Measurements from ENCODE around the gene LAMTOR2. TPM values are rescaled to one million over a fixed set of nuclear protein-coding genes. Genes with fewer than 3 reads are reported as not detected.
A peak's percentile ranks its signal among the peaks of the same experiment; 100 is the strongest.

The LAMTOR2 gene
- total RNA-seq, 1 experiment from 2014 or later, result 49.4 TPM

- intact Hi-C loops (cut with micrococcal nuclease; ENCODE audit: unreplicated experiment), result loop anchor here (1.0 to 2.0 kb wide), 4 partner anchors 20 to 139 kb away; partner anchors contain the start of gene LAMTOR2
- CTCF ChIA-PET, result interaction anchor here (1.0 kb wide), 1 partner anchor 44 kb away, joined by 3 read pairs; no protein-coding TSS in a partner anchor
- BruUV-seq (replicated peaks), result no TSS peak
- POLR2A ChIA-PET, result interaction anchor here (0.7 kb wide), 1 partner anchor 32 kb away, joined by 4 read pairs; no protein-coding TSS in a partner anchor
- no peak overlapping the region for H3K4me3 ChIP-seq (ENCODE audit: low read depth, low read length)
- Mint-ChIP-seq H3K27me3 (ENCODE audit: insufficient read depth, unreplicated experiment) (no peaks in the 10 kb centered on the region), H3K27ac (ENCODE audit: unreplicated experiment) (peak overlapping the region; percentile 81), H3K9me3 (ENCODE audit: unreplicated experiment) (no peaks in the 10 kb centered on the region), H3K4me3 (ENCODE audit: unreplicated experiment) (peak overlapping the region; percentile 32), H3K4me1 (ENCODE audit: low read depth, unreplicated experiment) (peaks cover 40% of the 10 kb centered on the region), H3K36me3 (ENCODE audit: insufficient read depth, unreplicated experiment) (peaks cover 15% of the 10 kb centered on the region)
- H3K36me3 ChIP-seq (ENCODE audit: control insufficient read depth, insufficient read depth, low read length), result peaks cover 1% of the 10 kb centered on the region; the same call in 1 of the 2 replicates
- peaks cover 39% of the 10 kb centered on the region for H3K4me1 ChIP-seq
- no peak for TF ChIP-seq CTCF (IDR thresholded peaks at IDR 0.05; ENCODE audit: insufficient read depth in 1 of 2, low read depth in 1 of 2, low read length in 1 of 2, severe bottlenecking in 1 of 2, unreplicated experiment in 1 of 2)
- no peaks in the 10 kb centered on the region for H3K27me3 ChIP-seq (replicated peaks; ENCODE audit: control insufficient read depth, insufficient read depth, low read length)
- no peaks in the 10 kb centered on the region for H3K9me3 ChIP-seq
- DNase-seq, result peak; percentile 90 to 91
Measured at GRCh38 chr1:156086256-156086662, 31.7 kb downstream of the LAMTOR2 start.

GRCh38 chr1:156089704-156090103 lies 35.1 kb downstream of the LAMTOR2 start:
- ChIA-PET POLR2A (no interaction called here), CTCF (interaction anchor here (0.7 to 1.9 kb wide), 3 partner anchors 41 to 135 kb away, joined by 3 to 11 read pairs (median 4); no protein-coding TSS in a partner anchor)

More at GRCh38 chr1:156089704-156090103, 35.1 kb downstream of the LAMTOR2 start:
- H3K36me3 ChIP-seq (ENCODE audit: control insufficient read depth, insufficient read depth, low read length), result peaks cover 1% of the 10 kb centered on the region; the same call in 1 of the 2 replicates
- H3K27me3 ChIP-seq (replicated peaks; ENCODE audit: control insufficient read depth, insufficient read depth, low read length), result no peaks in the 10 kb centered on the region
- H3K4me3 ChIP-seq (ENCODE audit: low read depth, low read length), result no peak overlapping the region
- H3K9me3 Mint-ChIP-seq (ENCODE audit: unreplicated experiment), result no peaks in the 10 kb centered on the region
- BruUV-seq (replicated peaks), result no TSS peak
- peaks cover 23% of the 10 kb centered on the region for H3K4me1 Mint-ChIP-seq (ENCODE audit: low read depth, unreplicated experiment)
- peaks cover 32% of the 10 kb centered on the region for H3K4me1 ChIP-seq
- no peak for TF ChIP-seq CTCF (IDR thresholded peaks at IDR 0.05; ENCODE audit: insufficient read depth in 1 of 2, low read depth in 1 of 2, low read length in 1 of 2, severe bottlenecking in 1 of 2, unreplicated experiment in 1 of 2)
- peaks cover 15% of the 10 kb centered on the region for H3K36me3 Mint-ChIP-seq (ENCODE audit: insufficient read depth, unreplicated experiment)
- H3K9me3 ChIP-seq, result no peaks in the 10 kb centered on the region
- DNase-seq, result no peak
- no peaks in the 10 kb centered on the region for H3K27me3 Mint-ChIP-seq (ENCODE audit: insufficient read depth, unreplicated experiment)
- H3K4me3 Mint-ChIP-seq (ENCODE audit: unreplicated experiment), result no peak overlapping the region
- intact Hi-C loops (cut with micrococcal nuclease; ENCODE audit: unreplicated experiment), result loop anchor here (1.0 kb wide), 1 partner anchor 41 kb away; no protein-coding TSS in a partner anchor
- H3K27ac Mint-ChIP-seq (ENCODE audit: unreplicated experiment), result no peak overlapping the region

Measured in Caco-2 (cell line).